Gastroesophageal sphincter (tissue), 4 donors: ENCODE data around the gene NFATC2. TPM values are rescaled to one million over a fixed set of nuclear protein-coding genes. Genes with fewer than 3 reads are reported as not detected.

Experiments used
- ATAC-seq: fragments of 150-250 bp; one replicate; pipeline ENCODE4 v1.9.1; 2016; ENCODE audit warnings: mild to moderate bottlenecking, moderate library complexity
- H3K27ac ChIP-seq, 4 donors: fragments of 200-600 bp; sonication (generic) in 3 of 4; 1 replicate in 3 of 4; 2 replicates in 1 of 4; pipeline ENCODE4 v1.5.1; 2016 to 2019
- H3K27me3 ChIP-seq: fragments of 200-600 bp; sonication (generic); one replicate; pipeline ENCODE4 v1.5.1; 2019
- H3K36me3 ChIP-seq, 2 donors: fragments of 200-600 bp; sonication (generic); one replicate each; pipeline ENCODE4 v1.5.1; 2019; ENCODE audit warnings: control low read depth in 1 of 2
- H3K4me1 ChIP-seq, 3 donors: fragments of 200-600 bp; sonication (generic); 1 replicate in 2 of 3; 2 replicates in 1 of 3; pipeline ENCODE4 v1.5.1; 2016 to 2019; ENCODE audit warnings: control low read depth in 2 of 3
- H3K4me3 ChIP-seq, 2 donors: fragments of 200-600 bp; sonication (generic); one replicate each; pipeline ENCODE4 v1.5.1; 2019; ENCODE audit warnings: mild to moderate bottlenecking in 1 of 2, moderate library complexity in 1 of 2
- H3K9me3 ChIP-seq, 3 donors: fragments of 200-600 bp; sonication (generic); one replicate each; pipeline ENCODE4 v1.5.1; 2017 to 2019; ENCODE audit warnings: control low read depth in 2 of 3
- CTCF ChIP-seq, 4 experiments: fragments of 200-600 bp in 2 of 4; fragments of 450-650 bp in 2 of 4; sonication (generic) in 1 of 4; IDR thresholded peaks; one replicate each; pipeline ENCODE4 v1.5.1; 2017 to 2019; ENCODE audit warnings: antibody characterized with exemption in 4 of 4, mild to moderate bottlenecking in 2 of 4, moderate library complexity in 2 of 4
- EP300 ChIP-seq: sonication (generic); formaldehyde crosslinking; IDR thresholded peaks from one replicate; pipeline ENCODE4 v1.6.1; 2017; ENCODE audit warnings: antibody characterized with exemption, mild to moderate bottlenecking
- POLR2A ChIP-seq, 2 donors: fragments of 450-650 bp; IDR thresholded peaks; one replicate each; pipeline ENCODE4 v1.6.1; 2017; ENCODE audit warnings: antibody characterized with exemption in 2 of 2, mild to moderate bottlenecking in 2 of 2, moderate library complexity in 1 of 2
- POLR2AphosphoS5 ChIP-seq: sonication (generic); formaldehyde crosslinking; IDR thresholded peaks from one replicate; pipeline ENCODE4 v1.6.1; 2017; ENCODE audit warnings: antibody characterized with exemption
- WGBS, 2 donors: methylation state at CpG; one replicate each; pipeline ENCODE4 v1.1.5; 2018; ENCODE audit warnings: low coverage in 1 of 2; 5-methylcytosine and 5-hydroxymethylcytosine counted together
- total RNA-seq, 4 donors: library from RNA; depleted of rRNA; stranded (reverse); fragments of >200 nt; gene quantifications; one replicate each; pipeline ENCODE4 v1.1.0, GENCODE V29; 2016

Gene NFATC2
- total RNA-seq, 4 donors from 2014 or later, result 4.4 to 20.2 (median 9.0) TPM

GRCh38 chr20:51492167-51493092 is 50.1 kb downstream of the NFATC2 start:
- no peaks in the 10 kb centered on the region for H3K36me3 ChIP-seq
- peaks cover 0 to 53% (median 11%) of the 10 kb centered on the region in 3 donors for H3K4me1 ChIP-seq
- H3K27me3 ChIP-seq, result peaks cover 3% of the 10 kb centered on the region
- H3K4me3 ChIP-seq, result peak overlapping the region in 1 of 2 donors; percentile 37
- H3K27ac ChIP-seq, result peak overlapping the region in 3 of 4 donors; percentile 60 to 69 (median 64)
- no peaks in the 10 kb centered on the region for H3K9me3 ChIP-seq
- TF ChIP-seq POLR2A (IDR thresholded peaks at IDR 0.05) (no peak), CTCF (IDR thresholded peaks at IDR 0.05) (no peak), POLR2AphosphoS5 (no peak), EP300 (no peak)
- 24 to 40% methylated on average over 2 to 23 of the region's 47 CpGs for WGBS, 2 donors
- peak; percentile 46 for ATAC-seq

- peaks cover 0 to 50% (median 12%) of the 10 kb centered on the region in 3 donors for H3K4me1 ChIP-seq
- no peak for ATAC-seq
- no peaks in the 10 kb centered on the region for H3K9me3 ChIP-seq
- 80 to 95% methylated on average over 5 to 7 of the region's 11 CpGs for WGBS, 2 donors
- TF ChIP-seq EP300 (no peak), POLR2A (IDR thresholded peaks at IDR 0.05) (no peak), POLR2AphosphoS5 (no peak), CTCF (IDR thresholded peaks at IDR 0.05) (no peak)
- no peak overlapping the region for H3K4me3 ChIP-seq
- no peaks in the 10 kb centered on the region for H3K36me3 ChIP-seq
- no peak overlapping the region for H3K27ac ChIP-seq
- peaks cover 3% of the 10 kb centered on the region for H3K27me3 ChIP-seq
These were observed 51.1 kb downstream of the NFATC2 start for GRCh38 chr20:51491393-51491792.

- Histone ChIP-seq H3K27me3 (peaks cover 3% of the 10 kb centered on the region), H3K9me3 (no peaks in the 10 kb centered on the region), H3K4me1 (peaks cover 0 to 44% (median 12%) of the 10 kb centered on the region in 3 donors), H3K4me3 (no peak overlapping the region), H3K36me3 (no peaks in the 10 kb centered on the region), H3K27ac (no peak overlapping the region)
- TF ChIP-seq CTCF (IDR thresholded peaks at IDR 0.05) (no peak), POLR2AphosphoS5 (no peak), EP300 (no peak), POLR2A (IDR thresholded peaks at IDR 0.05) (no peak)
- ATAC-seq, result no peak
- WGBS, 2 donors, result 93% methylated on average over 2 of the region's 2 CpGs; no CpG with 5 or more reads in 1 of the 2 donors
These were observed 51.9 kb downstream of the NFATC2 start for GRCh38 chr20:51490635-51491034.

- ATAC-seq, result no peak
- peaks cover 0 to 44% (median 12%) of the 10 kb centered on the region in 3 donors for H3K4me1 ChIP-seq
- H3K36me3 ChIP-seq, result no peaks in the 10 kb centered on the region
- H3K27ac ChIP-seq, result no peak overlapping the region
- H3K4me3 ChIP-seq, result no peak overlapping the region
- WGBS, 2 donors, result 88 to 91% methylated on average over 7 of the region's 7 CpGs
- no peak for TF ChIP-seq CTCF (IDR thresholded peaks at IDR 0.05)
- TF ChIP-seq EP300, result no peak
- TF ChIP-seq POLR2AphosphoS5, result no peak
- no peak for TF ChIP-seq POLR2A (IDR thresholded peaks at IDR 0.05)
- H3K27me3 ChIP-seq, result peaks cover 3% of the 10 kb centered on the region
- H3K9me3 ChIP-seq, result no peaks in the 10 kb centered on the region
These were observed 52.9 kb downstream of the NFATC2 start for GRCh38 chr20:51489611-51490010.

GRCh38 chr20:51488331-51488730 is 54.2 kb downstream of the NFATC2 start:
- ATAC-seq, result no peak

More at GRCh38 chr20:51488331-51488730, 54.2 kb downstream of the NFATC2 start:
- peak overlapping the region in 1 of 4 donors; percentile 37 for H3K27ac ChIP-seq
- peaks cover 0 to 36% (median 12%) of the 10 kb centered on the region in 3 donors for H3K4me1 ChIP-seq
- H3K9me3 ChIP-seq, result no peaks in the 10 kb centered on the region
- no peak overlapping the region for H3K4me3 ChIP-seq
- WGBS, 2 donors, result 79 to 96% methylated on average over 2 to 4 of the region's 5 CpGs
- H3K27me3 ChIP-seq, result no peaks in the 10 kb centered on the region
- no peaks in the 10 kb centered on the region for H3K36me3 ChIP-seq
- TF ChIP-seq EP300 (no peak), POLR2AphosphoS5 (no peak), POLR2A (IDR thresholded peaks at IDR 0.05) (no peak), CTCF (IDR thresholded peaks at IDR 0.05) (no peak)
